Psoas muscle (tissue), 8 donors: ENCODE data around the gene HK1. TPM values are rescaled to one million over a fixed set of nuclear protein-coding genes. Genes with fewer than 3 reads are reported as not detected.

ENCODE experiments used
- ATAC-seq, 4 donors: fragments of 200-7000 bp; cut with Tn5 transposase; one replicate each; pipeline ENCODE4 v1.9.1; 2020; ENCODE audit warnings: moderate library complexity in 3 of 4, mild to moderate bottlenecking in 2 of 4
- DNase-seq, 2 donors: peaks; one replicate each; pipeline ENCODE4 v3.0.0-alpha.2; 2020
- H3K27ac ChIP-seq: fragments of 200-600 bp; one replicate; pipeline ENCODE4 v1.8.0; 2022
- H3K27me3 ChIP-seq, 3 donors: fragments of 200-600 bp in 1 of 3; one replicate each; pipeline versions ENCODE4 v1.6.1 to v1.8.0; 2013 to 2022; ENCODE audit warnings: low read length in 2 of 3, mild to moderate bottlenecking in 2 of 3, moderate library complexity in 1 of 3; ENCODE audit not compliant: insufficient read depth in 3 of 3
- H3K36me3 ChIP-seq, 2 donors: fragments of 200-600 bp in 1 of 2; one replicate each; pipeline versions ENCODE4 v1.6.1 to v1.8.0; 2013 to 2022; ENCODE audit warnings: low read depth in 1 of 2, mild to moderate bottlenecking in 1 of 2, moderate library complexity in 1 of 2; ENCODE audit not compliant: insufficient read depth in 1 of 2
- H3K4me1 ChIP-seq: fragments of 200-600 bp; one replicate; pipeline ENCODE4 v1.8.0; 2022
- H3K4me3 ChIP-seq: fragments of 200-600 bp; one replicate; pipeline ENCODE4 v1.8.0; 2022; ENCODE audit warnings: mild to moderate bottlenecking
- H3K9me3 ChIP-seq: fragments of 200-600 bp; one replicate; pipeline ENCODE4 v1.8.0; 2022
- CTCF ChIP-seq: fragments of 200-600 bp; IDR thresholded peaks from one replicate; pipeline ENCODE4 v1.8.0; 2022; ENCODE audit warnings: antibody characterized with exemption
- WGBS, 3 donors: extraction: QIAGEN DNeasy Blood & Tissue Kit; methylation state at CpG; one replicate each; pipeline versions ENCODE4 v1.1.6 to v1.1.7; 2013; 5-methylcytosine and 5-hydroxymethylcytosine counted together
- intact Hi-C, 2 donors: fragments of 100-400 bp; cut with DNase I; formaldehyde crosslinking; loops; one replicate each; pipeline versions ENCODE4 v1.11.0 to v1.14.2; 2022
- polyA plus RNA-seq, 3 donors: library from polyadenylated mRNA; stranded (reverse); fragments of 200-250 nt; gene quantifications; one replicate each; pipeline ENCODE4 v1.2.3, GENCODE V29; 2013
- total RNA-seq, 4 donors: library from RNA; stranded (reverse); fragmentation: NEBNext Ultra II Directional in 2 of 4; extraction: Animal tissue kit (Norgen Biotek cat#: 25700) in 2 of 4; gene quantifications; one replicate each; pipeline versions ENCODE4 v1.2.1 to v1.2.4, GENCODE V29; 2021 to 2023
- donor health status: healthy with polysubstance abuse.
- donor health status: DM: no; HTN: no; CAD: no; lungs with moderate emphysema.
- donor health status: Bipolar disorder and iron deficiency.
- donor health status: healthy.
- donor health status: DM: yes; HTN: yes; CAD: no.
- donor health status: DM: no; HTN: no; CAD: no.
- donor health status: DM: no; HTN: no; CAD: no.
- donor health status: DM: yes; HTN: yes; CAD: no.

The HK1 gene
- total and polyA plus RNA-seq, 7 donors: 134 to 336 (median 254) TPM

- Histone ChIP-seq H3K9me3 (no peaks in the 10 kb centered on the region), H3K27ac (peak overlapping the region; percentile 46), H3K4me3 (no peak overlapping the region), H3K4me1 (peaks cover 78% of the 10 kb centered on the region), H3K27me3 (no peaks in the 10 kb centered on the region), H3K36me3 (peaks cover 0 to 21% of the 10 kb centered on the region in 2 donors)
- no peak for DNase-seq
- no peak for ATAC-seq
- WGBS, 3 donors: 78 to 96% (median 80%) methylated on average over 9 of the region's 9 CpGs
- intact Hi-C loops: no loop called here
- TF ChIP-seq CTCF: no peak
These were observed 62.4 kb downstream of the HK1 start for GRCh38 chr10:69340695-69341094.

GRCh38 chr10:69343905-69344304 lies 65.6 kb downstream of the HK1 start:
- TF ChIP-seq CTCF: no peak
- DNase-seq (no peak), ATAC-seq (no peak)
- Histone ChIP-seq H3K4me3 (no peak overlapping the region), H3K4me1 (peaks cover 82% of the 10 kb centered on the region), H3K27ac (peak overlapping the region; percentile 46), H3K27me3 (no peaks in the 10 kb centered on the region), H3K9me3 (no peaks in the 10 kb centered on the region), H3K36me3 (peaks cover 0 to 25% of the 10 kb centered on the region in 2 donors)
- intact Hi-C loops: no loop called here
- 90 to 91% (median 90%) methylated on average over 4 of the region's 4 CpGs for WGBS, 3 donors

GRCh38 chr10:69344591-69345252 lies 66.4 kb downstream of the HK1 start:
- no peaks in the 10 kb centered on the region for H3K27me3 ChIP-seq
- TF ChIP-seq CTCF: no peak
- intact Hi-C loops: no loop called here
- peak overlapping the region; percentile 67 for H3K27ac ChIP-seq
- peaks cover 82% of the 10 kb centered on the region for H3K4me1 ChIP-seq
- H3K9me3 ChIP-seq: no peaks in the 10 kb centered on the region
- no peak for DNase-seq
- 58 to 70% (median 69%) methylated on average over 13 of the region's 13 CpGs for WGBS, 3 donors
- H3K36me3 ChIP-seq: peaks cover 0 to 25% of the 10 kb centered on the region in 2 donors
- peak in 1 of 4 donors; percentile 25 for ATAC-seq
- H3K4me3 ChIP-seq: no peak overlapping the region

- intact Hi-C loops: no loop called here
- 22 to 34% (median 34%) methylated on average over 1 to 2 of the region's 2 CpGs for WGBS, 3 donors
- no peak overlapping the region for H3K4me3 ChIP-seq
- no peaks in the 10 kb centered on the region for H3K27me3 ChIP-seq
- peak overlapping the region; percentile 67 for H3K27ac ChIP-seq
- H3K36me3 ChIP-seq: peaks cover 0 to 25% of the 10 kb centered on the region in 2 donors
- peak in 1 of 2 donors; percentile 57 for DNase-seq
- TF ChIP-seq CTCF: no peak
- H3K9me3 ChIP-seq: no peaks in the 10 kb centered on the region
- H3K4me1 ChIP-seq: peaks cover 79% of the 10 kb centered on the region
- peak; percentile 61 to 81 (median 67) for ATAC-seq
These were observed 67.1 kb downstream of the HK1 start for GRCh38 chr10:69345402-69345801.
